Stimulated activated naive B cell treated with anti-CD40 and anti-IgM and Interleukin-4, amounts not matched to agents 10 μg/mL and 1 μg/mL and 100 μg/mL, for 72 hours (primary cell): ENCODE data around the gene WDR88.

Experiments used
- ATAC-seq, 2 donors: fragments of 150-1000 bp; cut with Tn5 transposase; replicated peaks; 2 replicates each; pipeline ENCODE4 v1.10.0; 2021; ENCODE audit warnings: moderate library complexity in 1 of 2
- DNase-seq: peaks from one replicate; pipeline ENCODE4 v3.0.0; 2021
- H3K27ac Mint-ChIP-seq: one replicate; pipeline ENCODE4 v1.8.0; 2022; ENCODE audit warnings: mild to moderate bottlenecking, mixed read lengths
- H3K27me3 Mint-ChIP-seq, 2 donors: one replicate each; pipeline ENCODE4 v1.8.0; 2022; ENCODE audit warnings: mixed read lengths in 2 of 2
- H3K36me3 Mint-ChIP-seq, 2 donors: one replicate each; pipeline ENCODE4 v1.8.0; 2022; ENCODE audit warnings: mixed read lengths in 2 of 2, mild to moderate bottlenecking in 1 of 2
- H3K4me1 Mint-ChIP-seq, 2 donors: one replicate each; pipeline ENCODE4 v1.8.0; 2022; ENCODE audit warnings: mixed read lengths in 2 of 2, mild to moderate bottlenecking in 1 of 2
- H3K4me3 Mint-ChIP-seq, 2 donors: one replicate each; pipeline ENCODE4 v1.8.0; 2022; ENCODE audit warnings: mild to moderate bottlenecking in 2 of 2, mixed read lengths in 2 of 2, moderate library complexity in 1 of 2
- H3K9me3 Mint-ChIP-seq, 2 donors: one replicate each; pipeline ENCODE4 v1.8.0; 2022; ENCODE audit warnings: mixed read lengths in 2 of 2, mild to moderate bottlenecking in 1 of 2

WDR88 gene

GRCh38 chr19:33192010-33192409, 60.1 kb downstream of the WDR88 start:
- Mint-ChIP-seq H3K4me3 (no peak overlapping the region), H3K27ac (no peak overlapping the region), H3K4me1 (peaks cover 0 to 5% of the 10 kb centered on the region in 2 donors), H3K36me3 (no peaks in the 10 kb centered on the region), H3K9me3 (no peaks in the 10 kb centered on the region), H3K27me3 (peaks cover 36 to 51% of the 10 kb centered on the region in 2 donors)
- DNase-seq (no peak), ATAC-seq (no peak)

- Mint-ChIP-seq H3K4me1 (peaks cover 0 to 5% of the 10 kb centered on the region in 2 donors), H3K9me3 (no peaks in the 10 kb centered on the region), H3K4me3 (peak overlapping the region; percentile 66 to 74), H3K27ac (no peak overlapping the region), H3K36me3 (no peaks in the 10 kb centered on the region), H3K27me3 (peaks cover 36 to 55% of the 10 kb centered on the region in 2 donors)
- DNase-seq (no peak), ATAC-seq (no peak)
Measured at GRCh38 chr19:33193269-33193864, 61.5 kb downstream of the WDR88 start.

GRCh38 chr19:33193865-33194362, 62.0 kb downstream of the WDR88 start, which contains the start of gene LRP3:
LRP3 (plus strand) TSS chr19:33194330; CDS start chr19:33194786, 456 bp downstream.
- Mint-ChIP-seq H3K36me3 (no peaks in the 10 kb centered on the region), H3K9me3 (no peaks in the 10 kb centered on the region), H3K27me3 (peaks cover 37 to 55% of the 10 kb centered on the region in 2 donors), H3K4me1 (peaks cover 0 to 5% of the 10 kb centered on the region in 2 donors), H3K4me3 (peak within 1 kb of the TSS; percentile 70 to 74), H3K27ac (no peak within 1 kb of the TSS)
- ATAC-seq, result peak in 1 of 2 donors; percentile 34
- DNase-seq, result no peak

- ATAC-seq (peak; percentile 39 to 43), DNase-seq (no peak)
- Mint-ChIP-seq H3K36me3 (no peaks in the 10 kb centered on the region), H3K9me3 (no peaks in the 10 kb centered on the region), H3K27me3 (peaks cover 43 to 55% of the 10 kb centered on the region in 2 donors), H3K27ac (no peak overlapping the region), H3K4me3 (no peak overlapping the region), H3K4me1 (peaks cover 0 to 5% of the 10 kb centered on the region in 2 donors)
Measured at GRCh38 chr19:33194532-33194885, 62.6 kb downstream of the WDR88 start.

GRCh38 chr19:33194886-33195644, 63.2 kb downstream of the WDR88 start:
- H3K4me3 Mint-ChIP-seq, result peak overlapping the region; percentile 65 to 70
- peaks cover 0 to 5% of the 10 kb centered on the region in 2 donors for H3K4me1 Mint-ChIP-seq
- DNase-seq, result no peak
- ATAC-seq, result peak in 1 of 2 donors; percentile 49
- H3K36me3 Mint-ChIP-seq, result no peaks in the 10 kb centered on the region
- no peaks in the 10 kb centered on the region for H3K9me3 Mint-ChIP-seq
- H3K27ac Mint-ChIP-seq, result no peak overlapping the region
- peaks cover 43 to 55% of the 10 kb centered on the region in 2 donors for H3K27me3 Mint-ChIP-seq

GRCh38 chr19:33195645-33196347, 63.9 kb downstream of the WDR88 start:
- no peak for DNase-seq

GRCh38 chr19:33196446-33197193, 64.7 kb downstream of the WDR88 start:
- DNase-seq (no peak), ATAC-seq (no peak)
- no peak overlapping the region for H3K27ac Mint-ChIP-seq
- peaks cover 0 to 5% of the 10 kb centered on the region in 2 donors for H3K4me1 Mint-ChIP-seq
- H3K36me3 Mint-ChIP-seq, result no peaks in the 10 kb centered on the region
- H3K4me3 Mint-ChIP-seq, result no peak overlapping the region
- H3K9me3 Mint-ChIP-seq, result no peaks in the 10 kb centered on the region
- peaks cover 34 to 45% of the 10 kb centered on the region in 2 donors for H3K27me3 Mint-ChIP-seq

More at GRCh38 chr19:33195645-33196347, 63.9 kb downstream of the WDR88 start:
- Mint-ChIP-seq H3K27ac (no peak overlapping the region), H3K27me3 (peaks cover 37 to 49% of the 10 kb centered on the region in 2 donors), H3K4me1 (peaks cover 0 to 5% of the 10 kb centered on the region in 2 donors), H3K36me3 (no peaks in the 10 kb centered on the region), H3K4me3 (peak overlapping the region in 1 of 2 donors; percentile 65), H3K9me3 (no peaks in the 10 kb centered on the region)
- ATAC-seq, result no peak

GRCh38 chr19:33197591-33198000, 65.7 kb downstream of the WDR88 start:
- no peaks in the 10 kb centered on the region for H3K9me3 Mint-ChIP-seq

GRCh38 chr19:33198169-33198568, 66.3 kb downstream of the WDR88 start:
- no peak overlapping the region for H3K27ac Mint-ChIP-seq
- H3K4me1 Mint-ChIP-seq, result peaks cover 0 to 5% of the 10 kb centered on the region in 2 donors
- no peak overlapping the region for H3K4me3 Mint-ChIP-seq
- H3K36me3 Mint-ChIP-seq, result no peaks in the 10 kb centered on the region
- DNase-seq, result no peak
- H3K9me3 Mint-ChIP-seq, result no peaks in the 10 kb centered on the region
- H3K27me3 Mint-ChIP-seq, result peaks cover 18 to 30% of the 10 kb centered on the region in 2 donors
- no peak for ATAC-seq

More at GRCh38 chr19:33197591-33198000, 65.7 kb downstream of the WDR88 start:
- Mint-ChIP-seq H3K27ac (no peak overlapping the region), H3K4me1 (peaks cover 0 to 5% of the 10 kb centered on the region in 2 donors), H3K4me3 (no peak overlapping the region), H3K27me3 (peaks cover 24 to 35% of the 10 kb centered on the region in 2 donors), H3K36me3 (no peaks in the 10 kb centered on the region)
- ATAC-seq (no peak), DNase-seq (no peak)

GRCh38 chr19:33199441-33200265, 67.7 kb downstream of the WDR88 start:
- Mint-ChIP-seq H3K9me3 (no peaks in the 10 kb centered on the region), H3K4me3 (no peak overlapping the region), H3K27me3 (peaks cover 11 to 21% of the 10 kb centered on the region in 2 donors), H3K4me1 (peaks cover 0 to 2% of the 10 kb centered on the region in 2 donors), H3K27ac (no peak overlapping the region), H3K36me3 (no peaks in the 10 kb centered on the region)
- ATAC-seq (no peak), DNase-seq (no peak)

GRCh38 chr19:33201473-33201872, 69.6 kb downstream of the WDR88 start:
- Mint-ChIP-seq H3K27ac (no peak overlapping the region), H3K4me3 (no peak overlapping the region), H3K27me3 (peaks cover 10 to 11% of the 10 kb centered on the region in 2 donors), H3K9me3 (no peaks in the 10 kb centered on the region), H3K36me3 (no peaks in the 10 kb centered on the region), H3K4me1 (no peaks in the 10 kb centered on the region)
- DNase-seq (no peak), ATAC-seq (no peak)

- Mint-ChIP-seq H3K4me1 (no peaks in the 10 kb centered on the region), H3K27ac (no peak overlapping the region), H3K9me3 (no peaks in the 10 kb centered on the region), H3K27me3 (peaks cover 4 to 7% of the 10 kb centered on the region in 2 donors), H3K4me3 (no peak overlapping the region), H3K36me3 (no peaks in the 10 kb centered on the region)
- ATAC-seq (no peak), DNase-seq (no peak)
Measured at GRCh38 chr19:33201886-33202545, 70.1 kb downstream of the WDR88 start.
